GM12878 (cell line): ENCODE measurements around the gene NDUFS6. TPM values are rescaled to one million over a fixed set of nuclear protein-coding genes. Genes with fewer than 3 reads are reported as not detected.

Experiments
- FOXM1 ChIP-seq: IDR thresholded peaks from 2 replicates; pipeline ENCODE4 v1.6.1; 2012; ENCODE audit warnings: low read depth, mild to moderate bottlenecking, inconsistent platforms, low read length, moderate library complexity
- GATAD2B ChIP-seq: fragments of 450-650 bp; conservative IDR thresholded peaks from 2 replicates; pipeline ENCODE4 v1.6.1; 2017; ENCODE audit warnings: low read depth, mild to moderate bottlenecking, moderate library complexity
- KDM1A ChIP-seq: fragments of 200-600 bp; sonication (generic); IDR thresholded peaks from 2 replicates; pipeline ENCODE4 v1.6.1; 2016; ENCODE audit warnings: borderline replicate concordance
- NBN ChIP-seq: fragments of 450-650 bp; IDR thresholded peaks from 2 replicates; pipeline ENCODE4 v1.6.1; 2016
- RAD21 ChIP-seq: IDR thresholded peaks from 2 replicates; pipeline ENCODE4 v1.6.1; 2011; ENCODE audit warnings: mild to moderate bottlenecking, low read depth, low read length, moderate library complexity; ENCODE audit not compliant: insufficient read depth
- SMARCA5 ChIP-seq: fragments of 450-650 bp; IDR thresholded peaks from 2 replicates; pipeline ENCODE4 v1.6.1; 2017; ENCODE audit warnings: mild to moderate bottlenecking
- SREBF1 ChIP-seq: IDR thresholded peaks from 2 replicates; pipeline ENCODE4 v1.6.1; 2012; ENCODE audit warnings: mild to moderate bottlenecking, low read length
- ZNF207 ChIP-seq: fragments of 450-650 bp; IDR thresholded peaks from 2 replicates; pipeline ENCODE4 v1.6.1; 2014; ENCODE audit warnings: antibody characterized with exemption, mild to moderate bottlenecking, borderline replicate concordance
- ZNF24 ChIP-seq: fragments of 450-650 bp; IDR thresholded peaks from 2 replicates; pipeline ENCODE4 v1.6.1; 2017; ENCODE audit warnings: antibody characterized with exemption, mild to moderate bottlenecking
- polyA plus RNA-seq, 11 experiments: library from polyadenylated mRNA; depleted of rRNA in 4 of 11; unstranded in 6 of 11; stranded (reverse) in 5 of 11; fragments of >200 nt; fragmentation: Nextera tagmentation in 4 of 11; fragmentation: Illumina TruSeq in 1 of 11; extraction: Ambion mirVana in 4 of 11; extraction: Trizol in 1 of 11; gene quantifications; 1 replicate in 1 of 11; 2 replicates in 10 of 11; pipeline versions ENCODE4 v1.2.1 to v1.2.3, GENCODE V29; 2011 to 2016; ENCODE audit warnings: inconsistent platforms in 2 of 11, missing spikeins in 2 of 11, low read depth in 1 of 11
- total RNA-seq, 4 experiments: library from RNA; depleted of rRNA in 3 of 4; stranded (reverse); fragments of >200 nt in 3 of 4; fragmentation: Illumina TruSeq in 1 of 4; extraction: Trizol in 1 of 4; gene quantifications; 2 replicates each; pipeline versions ENCODE4 v1.2.1 to v1.2.3, GENCODE V29; 2013 to 2021
- TF ChIP-seq, protein P1 (sequence below), 3 experiments: IDR thresholded peaks in 2 of 3; conservative IDR thresholded peaks in 1 of 3; 2 replicates each; pipeline ENCODE4 v1.5.1; 2011; ENCODE audit warnings: low read depth in 3 of 3, low read length in 3 of 3, mild to moderate bottlenecking in 3 of 3, control low read depth in 2 of 3, moderate library complexity in 2 of 3, inconsistent platforms in 1 of 3, mixed read lengths in 1 of 3; ENCODE audit not compliant: control insufficient read depth in 2 of 3, insufficient read depth in 1 of 3; ENCODE audit errors: extremely low read depth in 1 of 3
- TF ChIP-seq, protein P2 (sequence below): fragments of 450-650 bp; IDR thresholded peaks from 2 replicates; pipeline ENCODE4 v1.6.1; 2018; ENCODE audit warnings: borderline replicate concordance, mild to moderate bottlenecking; ENCODE audit not compliant: partially characterized antibody
- TF ChIP-seq, protein P3 (sequence below): fragments of 450-650 bp; IDR thresholded peaks from 2 replicates; pipeline ENCODE4 v1.6.1; 2017; ENCODE audit warnings: mild to moderate bottlenecking, moderate library complexity

The NDUFS6 gene
- total and polyA plus RNA-seq, 10 of the 15 experiments (the other 5 are each of a cell fraction or from before 2014, with no cell fraction given): 20.7 to 213 (median 58.3) TPM

DNA sequence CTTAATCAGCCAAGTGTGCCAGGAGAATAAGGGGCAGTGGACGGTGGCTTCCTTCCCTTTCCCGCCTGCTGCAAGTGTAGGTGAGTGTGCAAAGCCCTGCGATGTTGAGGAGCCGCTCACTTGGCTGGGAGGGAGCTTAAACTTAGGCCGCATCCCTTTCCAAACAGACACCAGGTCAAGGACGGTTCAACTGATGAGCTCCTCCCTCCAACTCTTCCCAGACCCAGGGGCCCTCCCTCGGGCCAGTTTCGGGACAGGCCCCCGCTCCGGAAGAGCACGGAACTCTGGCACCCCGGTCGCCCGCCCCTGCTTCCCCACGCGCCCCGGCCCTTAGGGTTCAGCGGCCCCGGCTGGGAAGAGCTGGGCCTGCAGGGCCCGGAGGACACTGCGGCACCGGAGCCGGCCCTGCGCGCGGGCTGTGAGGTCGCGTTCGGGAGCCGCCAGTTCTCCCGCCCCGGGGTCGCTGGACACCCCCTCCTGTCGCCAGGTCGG lies 2.1 kb upstream of the NDUFS6 start (continued):
- TF ChIP-seq, protein P1, sequence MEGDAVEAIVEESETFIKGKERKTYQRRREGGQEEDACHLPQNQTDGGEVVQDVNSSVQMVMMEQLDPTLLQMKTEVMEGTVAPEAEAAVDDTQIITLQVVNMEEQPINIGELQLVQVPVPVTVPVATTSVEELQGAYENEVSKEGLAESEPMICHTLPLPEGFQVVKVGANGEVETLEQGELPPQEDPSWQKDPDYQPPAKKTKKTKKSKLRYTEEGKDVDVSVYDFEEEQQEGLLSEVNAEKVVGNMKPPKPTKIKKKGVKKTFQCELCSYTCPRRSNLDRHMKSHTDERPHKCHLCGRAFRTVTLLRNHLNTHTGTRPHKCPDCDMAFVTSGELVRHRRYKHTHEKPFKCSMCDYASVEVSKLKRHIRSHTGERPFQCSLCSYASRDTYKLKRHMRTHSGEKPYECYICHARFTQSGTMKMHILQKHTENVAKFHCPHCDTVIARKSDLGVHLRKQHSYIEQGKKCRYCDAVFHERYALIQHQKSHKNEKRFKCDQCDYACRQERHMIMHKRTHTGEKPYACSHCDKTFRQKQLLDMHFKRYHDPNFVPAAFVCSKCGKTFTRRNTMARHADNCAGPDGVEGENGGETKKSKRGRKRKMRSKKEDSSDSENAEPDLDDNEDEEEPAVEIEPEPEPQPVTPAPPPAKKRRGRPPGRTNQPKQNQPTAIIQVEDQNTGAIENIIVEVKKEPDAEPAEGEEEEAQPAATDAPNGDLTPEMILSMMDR (IDR thresholded peaks at IDR 0.05 in 2 of 3, conservative IDR thresholded peaks at IDR 0.05 in 1 of 3; ENCODE audit: control insufficient read depth in 2 of 3, extremely low read depth in 1 of 3, insufficient read depth in 1 of 3, low read depth in 3 of 3, low read length in 3 of 3): 0 out of 6 replicates have a peak, but pooled peaks of 1 of the 3 experiments have one; percentile 15
- TF ChIP-seq, protein P2, sequence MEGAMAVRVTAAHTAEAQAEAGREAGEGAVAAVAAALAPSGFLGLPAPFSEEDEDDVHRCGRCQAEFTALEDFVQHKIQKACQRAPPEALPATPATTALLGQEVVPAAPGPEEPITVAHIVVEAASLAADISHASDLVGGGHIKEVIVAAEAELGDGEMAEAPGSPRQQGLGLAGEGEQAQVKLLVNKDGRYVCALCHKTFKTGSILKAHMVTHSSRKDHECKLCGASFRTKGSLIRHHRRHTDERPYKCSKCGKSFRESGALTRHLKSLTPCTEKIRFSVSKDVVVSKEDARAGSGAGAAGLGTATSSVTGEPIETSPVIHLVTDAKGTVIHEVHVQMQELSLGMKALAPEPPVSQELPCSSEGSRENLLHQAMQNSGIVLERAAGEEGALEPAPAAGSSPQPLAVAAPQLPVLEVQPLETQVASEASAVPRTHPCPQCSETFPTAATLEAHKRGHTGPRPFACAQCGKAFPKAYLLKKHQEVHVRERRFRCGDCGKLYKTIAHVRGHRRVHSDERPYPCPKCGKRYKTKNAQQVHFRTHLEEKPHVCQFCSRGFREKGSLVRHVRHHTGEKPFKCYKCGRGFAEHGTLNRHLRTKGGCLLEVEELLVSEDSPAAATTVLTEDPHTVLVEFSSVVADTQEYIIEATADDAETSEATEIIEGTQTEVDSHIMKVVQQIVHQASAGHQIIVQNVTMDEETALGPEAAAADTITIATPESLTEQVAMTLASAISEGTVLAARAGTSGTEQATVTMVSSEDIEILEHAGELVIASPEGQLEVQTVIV: no peak
- no peak for TF ChIP-seq KDM1A
- no peak for TF ChIP-seq FOXM1
- no peak for TF ChIP-seq ZNF207
- TF ChIP-seq GATAD2B: 0 out of 2 replicates have a peak, but pooled peaks have one; percentile 30
- TF ChIP-seq NBN: 0 out of 2 replicates have a peak, but pooled peaks have one; percentile 19
- TF ChIP-seq RAD21: peak; percentile 20; the same call in 1 of the 2 replicates
- TF ChIP-seq SREBF1: no peak
- TF ChIP-seq, protein P3, sequence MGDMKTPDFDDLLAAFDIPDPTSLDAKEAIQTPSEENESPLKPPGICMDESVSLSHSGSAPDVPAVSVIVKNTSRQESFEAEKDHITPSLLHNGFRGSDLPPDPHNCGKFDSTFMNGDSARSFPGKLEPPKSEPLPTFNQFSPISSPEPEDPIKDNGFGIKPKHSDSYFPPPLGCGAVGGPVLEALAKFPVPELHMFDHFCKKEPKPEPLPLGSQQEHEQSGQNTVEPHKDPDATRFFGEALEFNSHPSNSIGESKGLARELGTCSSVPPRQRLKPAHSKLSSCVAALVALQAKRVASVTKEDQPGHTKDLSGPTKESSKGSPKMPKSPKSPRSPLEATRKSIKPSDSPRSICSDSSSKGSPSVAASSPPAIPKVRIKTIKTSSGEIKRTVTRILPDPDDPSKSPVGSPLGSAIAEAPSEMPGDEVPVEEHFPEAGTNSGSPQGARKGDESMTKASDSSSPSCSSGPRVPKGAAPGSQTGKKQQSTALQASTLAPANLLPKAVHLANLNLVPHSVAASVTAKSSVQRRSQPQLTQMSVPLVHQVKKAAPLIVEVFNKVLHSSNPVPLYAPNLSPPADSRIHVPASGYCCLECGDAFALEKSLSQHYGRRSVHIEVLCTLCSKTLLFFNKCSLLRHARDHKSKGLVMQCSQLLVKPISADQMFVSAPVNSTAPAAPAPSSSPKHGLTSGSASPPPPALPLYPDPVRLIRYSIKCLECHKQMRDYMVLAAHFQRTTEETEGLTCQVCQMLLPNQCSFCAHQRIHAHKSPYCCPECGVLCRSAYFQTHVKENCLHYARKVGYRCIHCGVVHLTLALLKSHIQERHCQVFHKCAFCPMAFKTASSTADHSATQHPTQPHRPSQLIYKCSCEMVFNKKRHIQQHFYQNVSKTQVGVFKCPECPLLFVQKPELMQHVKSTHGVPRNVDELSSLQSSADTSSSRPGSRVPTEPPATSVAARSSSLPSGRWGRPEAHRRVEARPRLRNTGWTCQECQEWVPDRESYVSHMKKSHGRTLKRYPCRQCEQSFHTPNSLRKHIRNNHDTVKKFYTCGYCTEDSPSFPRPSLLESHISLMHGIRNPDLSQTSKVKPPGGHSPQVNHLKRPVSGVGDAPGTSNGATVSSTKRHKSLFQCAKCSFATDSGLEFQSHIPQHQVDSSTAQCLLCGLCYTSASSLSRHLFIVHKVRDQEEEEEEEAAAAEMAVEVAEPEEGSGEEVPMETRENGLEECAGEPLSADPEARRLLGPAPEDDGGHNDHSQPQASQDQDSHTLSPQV: no peak
- TF ChIP-seq SMARCA5: peak; percentile 34; the same call in 1 of the 2 replicates
- no peak for TF ChIP-seq ZNF24
- TF ChIP-seq, all 136 proteins: peak for 7
